ENCODE data around the gene KDELR3.

DNA sequence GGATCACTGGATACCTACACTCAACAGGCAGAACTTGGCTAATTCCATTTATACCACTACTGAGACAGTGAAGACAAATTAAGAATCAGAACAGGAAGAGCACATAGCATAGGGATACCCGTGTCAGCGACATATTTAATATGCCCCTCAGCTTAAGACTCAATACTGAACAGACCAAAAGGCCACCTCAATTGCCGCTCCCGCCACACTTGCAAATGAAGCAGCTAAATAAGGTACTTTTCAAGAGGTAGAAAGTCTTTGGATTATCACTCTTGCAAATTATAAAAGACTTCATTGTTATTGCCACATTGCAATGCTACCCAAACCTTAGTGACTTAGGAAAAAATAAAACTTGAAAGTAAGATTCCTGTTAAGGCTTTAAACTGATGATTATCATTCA is 35.1 kb downstream of the KDELR3 start:
- TF ChIP-seq, protein P1, sequence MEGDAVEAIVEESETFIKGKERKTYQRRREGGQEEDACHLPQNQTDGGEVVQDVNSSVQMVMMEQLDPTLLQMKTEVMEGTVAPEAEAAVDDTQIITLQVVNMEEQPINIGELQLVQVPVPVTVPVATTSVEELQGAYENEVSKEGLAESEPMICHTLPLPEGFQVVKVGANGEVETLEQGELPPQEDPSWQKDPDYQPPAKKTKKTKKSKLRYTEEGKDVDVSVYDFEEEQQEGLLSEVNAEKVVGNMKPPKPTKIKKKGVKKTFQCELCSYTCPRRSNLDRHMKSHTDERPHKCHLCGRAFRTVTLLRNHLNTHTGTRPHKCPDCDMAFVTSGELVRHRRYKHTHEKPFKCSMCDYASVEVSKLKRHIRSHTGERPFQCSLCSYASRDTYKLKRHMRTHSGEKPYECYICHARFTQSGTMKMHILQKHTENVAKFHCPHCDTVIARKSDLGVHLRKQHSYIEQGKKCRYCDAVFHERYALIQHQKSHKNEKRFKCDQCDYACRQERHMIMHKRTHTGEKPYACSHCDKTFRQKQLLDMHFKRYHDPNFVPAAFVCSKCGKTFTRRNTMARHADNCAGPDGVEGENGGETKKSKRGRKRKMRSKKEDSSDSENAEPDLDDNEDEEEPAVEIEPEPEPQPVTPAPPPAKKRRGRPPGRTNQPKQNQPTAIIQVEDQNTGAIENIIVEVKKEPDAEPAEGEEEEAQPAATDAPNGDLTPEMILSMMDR (IDR thresholded peaks at IDR 0.05; ENCODE audit: low read depth, low read length), result no peak
- TF ChIP-seq MYC (IDR thresholded peaks at IDR 0.05; ENCODE audit: low read depth, low read length), result no peak
- TF ChIP-seq, protein P2, sequence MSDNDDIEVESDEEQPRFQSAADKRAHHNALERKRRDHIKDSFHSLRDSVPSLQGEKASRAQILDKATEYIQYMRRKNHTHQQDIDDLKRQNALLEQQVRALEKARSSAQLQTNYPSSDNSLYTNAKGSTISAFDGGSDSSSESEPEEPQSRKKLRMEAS (IDR thresholded peaks at IDR 0.05; ENCODE audit: low read depth, low read length), result no peak
- TF ChIP-seq POLR2A (IDR thresholded peaks at IDR 0.05; ENCODE audit: extremely low read depth, insufficient read length), result no peak
